Measurements from ENCODE around the gene VIPR1.
A peak's percentile ranks its signal among the peaks of the same experiment; 100 is the strongest.

VIPR1 gene

DNA sequence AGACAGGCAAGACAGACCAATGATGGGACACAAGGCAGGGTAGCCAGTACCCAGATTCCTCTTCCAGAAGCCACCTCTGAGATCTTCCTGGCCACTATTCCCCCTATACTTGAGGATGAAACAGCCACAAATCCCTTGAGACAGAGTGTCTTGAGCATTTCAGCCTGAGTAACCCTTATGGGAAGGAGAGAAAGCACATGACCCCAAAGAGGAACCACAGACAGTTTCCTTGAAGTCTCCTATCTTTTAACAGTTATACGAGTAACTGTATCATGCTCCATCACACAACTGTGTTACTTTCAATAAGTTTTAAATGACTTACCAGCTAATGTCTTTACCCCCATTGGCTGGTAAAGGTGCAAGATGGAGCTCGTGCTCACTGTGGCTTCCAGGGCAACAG is 9.3 kb downstream of the VIPR1 start:
- DNase-seq, result peak; percentile 40 to 71 (median 55)

DNA sequence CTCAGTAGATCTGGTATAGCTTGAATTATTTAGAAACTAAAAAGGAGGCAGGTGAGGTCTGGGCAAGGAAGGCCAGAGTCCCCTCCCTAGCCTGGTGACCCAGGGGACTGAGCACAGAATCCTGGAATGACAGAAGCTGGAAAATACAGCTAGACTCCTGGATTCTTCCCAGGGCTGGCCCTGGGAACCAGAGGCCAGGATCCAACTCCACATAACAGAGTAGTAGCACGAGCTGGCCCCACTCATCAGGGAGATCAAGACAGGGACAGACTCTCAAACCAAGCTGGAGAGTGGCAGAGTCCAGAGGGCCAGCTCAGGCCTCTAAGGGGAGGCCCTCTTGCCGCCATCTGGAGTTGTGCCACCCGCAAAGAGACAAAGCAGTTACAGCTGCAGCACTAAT is 10.7 kb downstream of the VIPR1 start:
- no peak for DNase-seq

DNA sequence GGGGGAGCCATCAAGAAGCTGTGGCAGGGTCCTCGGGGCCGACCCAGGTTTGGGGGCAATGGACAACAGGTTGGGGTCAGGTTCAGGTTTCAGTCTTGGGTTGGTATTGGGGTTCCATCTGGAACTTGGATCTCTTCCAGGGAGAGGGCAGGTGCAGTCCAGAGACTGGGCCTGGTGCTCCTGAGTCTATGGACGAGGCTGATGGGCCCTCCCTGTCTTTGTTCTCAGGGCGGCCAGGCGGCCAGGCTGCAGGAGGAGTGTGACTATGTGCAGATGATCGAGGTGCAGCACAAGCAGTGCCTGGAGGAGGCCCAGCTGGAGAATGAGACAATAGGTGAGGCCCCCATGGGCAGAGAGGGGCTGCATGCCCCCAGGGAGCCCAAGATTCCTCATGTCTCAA is 11.1 kb downstream of the VIPR1 start:
- DNase-seq, result no peak

DNA sequence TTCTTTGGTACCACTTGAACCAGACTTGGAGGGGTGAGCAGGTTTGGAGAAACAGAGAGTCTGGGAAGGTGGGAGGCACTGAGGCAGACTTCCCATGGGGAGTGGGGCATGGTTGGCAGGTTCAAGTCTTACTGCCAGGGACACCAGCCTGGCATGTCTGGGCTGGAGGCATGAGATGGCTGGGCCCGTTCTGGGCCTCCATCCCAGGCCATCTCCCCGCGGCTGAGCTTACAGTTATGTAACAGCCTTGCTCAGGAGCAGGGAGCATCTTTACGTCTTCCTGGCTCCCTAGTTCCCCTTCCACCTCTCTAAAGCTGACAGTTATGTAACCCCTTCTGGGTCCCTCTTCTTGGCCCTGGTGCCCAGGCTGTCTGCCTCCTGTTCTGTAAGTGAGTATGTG is 12.4 kb downstream of the VIPR1 start:
- no peak for DNase-seq

DNA sequence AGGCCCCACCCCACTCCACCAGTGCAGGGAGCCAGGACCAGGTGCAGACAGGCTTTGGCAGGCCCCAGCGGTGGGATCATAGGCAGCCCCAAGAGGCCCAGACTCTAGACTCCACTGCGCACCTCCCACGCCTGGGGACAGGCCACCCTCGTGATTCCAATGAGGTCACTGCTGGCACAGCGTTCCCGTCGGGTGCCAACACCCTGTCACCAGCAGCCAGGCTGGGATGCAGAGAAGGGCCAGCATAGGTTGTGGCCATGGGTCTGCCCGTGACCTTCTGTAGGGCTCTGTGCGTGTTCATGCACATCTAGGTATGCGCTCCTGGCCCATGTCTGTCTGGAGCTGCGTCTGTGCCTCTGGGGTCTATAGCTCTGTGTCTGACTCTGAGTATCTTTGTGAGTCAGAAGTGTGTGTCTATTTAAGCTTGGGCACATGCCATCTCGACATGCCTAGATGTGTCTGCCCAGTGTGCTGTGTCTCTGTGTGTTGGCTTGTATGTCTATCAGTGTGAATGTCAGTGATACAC is 13.0 kb downstream of the VIPR1 start:
- no peak for DNase-seq

DNA sequence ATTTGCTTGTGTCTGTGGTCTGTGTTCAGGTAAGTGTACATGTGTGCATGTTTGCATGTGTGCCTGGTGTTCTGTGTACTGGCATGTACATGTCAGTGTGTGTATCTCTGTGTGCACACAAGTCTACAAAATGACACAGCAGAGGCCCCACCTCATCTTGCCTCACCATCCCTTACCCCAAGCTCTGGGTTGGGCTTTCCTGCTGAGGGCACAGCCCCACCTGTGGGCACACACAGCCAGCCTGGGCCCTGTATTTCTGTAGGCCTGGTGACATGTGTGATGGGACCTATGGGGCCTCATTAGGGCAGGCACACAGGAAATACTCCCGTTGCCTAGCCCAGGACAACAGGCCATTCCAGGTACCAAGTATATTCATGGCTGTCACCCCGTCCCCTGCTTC is 13.5 kb downstream of the VIPR1 start:
- no peak for DNase-seq

DNA sequence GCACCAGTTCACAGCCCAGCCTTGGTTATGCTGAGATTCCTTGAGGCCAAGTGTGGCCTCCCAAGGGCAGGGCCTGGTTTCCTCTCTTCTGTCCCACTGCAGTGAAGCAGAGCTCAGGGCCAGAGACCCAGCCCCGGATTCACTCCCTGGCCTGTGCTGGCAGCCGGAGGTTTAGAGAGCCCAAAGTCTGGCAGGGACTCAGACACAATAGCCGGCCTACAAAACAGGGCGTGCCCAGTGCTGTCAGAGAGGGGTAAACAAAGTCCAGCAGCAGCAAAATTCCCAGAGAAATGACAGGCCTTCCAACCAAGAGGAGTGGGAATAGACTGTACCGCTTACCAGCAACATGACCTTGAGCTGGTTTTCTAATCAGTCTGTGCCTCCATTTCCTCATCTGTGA is 14.0 kb downstream of the VIPR1 start:
- DNase-seq, result no peak

DNA sequence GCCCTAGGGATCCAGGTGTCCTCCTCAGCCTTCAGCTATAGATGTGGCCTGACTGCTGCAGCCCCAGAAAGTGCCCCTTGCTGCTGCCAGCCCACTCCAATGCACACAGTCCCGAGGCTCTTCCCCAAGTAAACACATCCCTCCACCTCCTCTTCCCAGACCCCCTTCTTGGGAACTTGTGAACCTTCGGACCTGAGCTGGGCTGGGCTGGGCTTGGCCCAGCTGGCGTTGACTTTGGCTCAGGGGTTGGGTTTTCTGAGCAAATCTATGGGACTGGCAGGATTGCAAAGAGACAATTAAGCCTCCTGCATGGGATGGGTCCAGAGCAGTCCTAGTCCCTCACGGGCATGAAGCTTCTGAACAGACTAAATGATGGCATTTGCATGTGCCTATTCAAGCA is 14.7 kb downstream of the VIPR1 start:
- no peak for DNase-seq

DNA sequence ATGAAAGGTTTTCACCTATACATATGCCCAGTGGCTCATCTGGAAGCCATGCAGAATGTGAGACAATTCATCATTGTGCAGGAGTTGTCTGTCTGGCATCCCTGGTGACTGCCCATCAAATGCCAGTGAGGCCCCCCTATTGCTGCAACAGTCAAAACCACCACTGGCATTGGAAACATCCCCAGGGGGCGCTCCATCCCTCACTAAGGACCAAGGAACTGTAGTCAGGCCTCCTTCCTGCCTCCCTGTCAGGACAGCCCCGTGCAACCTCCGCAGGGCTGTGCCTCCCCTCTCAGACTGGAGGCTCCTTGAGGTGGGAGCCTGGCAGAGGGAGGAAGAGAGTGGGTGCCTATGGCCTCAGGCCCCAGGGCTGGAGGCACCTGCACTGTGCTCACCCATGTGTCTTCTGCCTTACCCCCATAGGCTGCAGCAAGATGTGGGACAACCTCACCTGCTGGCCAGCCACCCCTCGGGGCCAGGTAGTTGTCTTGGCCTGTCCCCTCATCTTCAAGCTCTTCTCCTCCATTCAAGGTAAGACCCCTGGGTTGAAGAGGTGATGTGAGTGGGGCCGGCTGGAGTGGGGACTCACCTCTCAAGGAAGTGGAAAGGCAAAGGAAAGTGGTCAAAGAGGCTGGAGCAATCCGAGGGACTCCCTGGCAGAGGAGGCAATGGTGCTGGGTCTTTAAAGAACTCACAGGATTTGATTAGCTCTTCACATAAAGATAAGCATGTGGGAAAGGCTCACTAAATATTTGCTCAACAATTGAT is 16.5 kb downstream of the VIPR1 start:
- peak in 2 of 4 experiments; percentile 52 for DNase-seq

DNA sequence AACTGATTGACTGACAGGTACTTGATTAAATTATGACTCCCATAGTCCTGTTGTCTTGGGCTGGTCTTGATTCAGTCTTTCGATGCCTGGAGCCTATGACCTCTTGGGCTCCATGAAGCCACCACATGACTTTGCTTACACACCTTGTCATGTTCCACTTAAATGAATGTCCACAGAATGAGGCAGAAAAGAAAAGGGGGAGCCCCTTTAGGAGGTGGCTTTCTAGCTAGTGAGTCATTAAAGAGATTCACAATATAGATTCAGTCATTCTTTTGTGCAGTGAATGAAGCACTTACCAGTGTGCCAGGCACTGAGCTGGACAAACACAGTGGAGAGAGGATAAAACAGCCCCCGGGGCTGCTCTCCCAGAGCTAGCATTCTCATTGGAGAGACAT is 17.1 kb downstream of the VIPR1 start:
- no peak for DNase-seq

DNA sequence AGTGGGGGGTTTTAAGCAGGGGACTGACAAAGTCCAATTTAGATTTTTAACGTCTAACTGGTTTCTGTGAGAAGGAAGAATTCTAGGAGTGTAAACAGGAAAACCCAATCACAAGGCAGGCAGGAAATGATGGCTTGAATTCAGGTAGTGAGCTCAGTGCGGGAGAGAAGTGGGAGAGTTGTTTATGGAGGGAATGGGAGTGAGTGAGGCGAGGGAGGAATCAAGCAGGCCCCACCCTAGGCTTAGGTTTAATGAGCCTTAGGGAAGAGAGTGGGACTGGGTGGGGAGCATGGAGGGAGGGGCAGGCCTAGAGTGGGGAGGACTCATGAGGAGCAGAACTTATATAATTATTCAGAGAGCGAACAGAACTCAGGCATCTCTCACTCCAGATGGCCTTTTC is 17.9 kb downstream of the VIPR1 start:
- no peak for DNase-seq

DNA sequence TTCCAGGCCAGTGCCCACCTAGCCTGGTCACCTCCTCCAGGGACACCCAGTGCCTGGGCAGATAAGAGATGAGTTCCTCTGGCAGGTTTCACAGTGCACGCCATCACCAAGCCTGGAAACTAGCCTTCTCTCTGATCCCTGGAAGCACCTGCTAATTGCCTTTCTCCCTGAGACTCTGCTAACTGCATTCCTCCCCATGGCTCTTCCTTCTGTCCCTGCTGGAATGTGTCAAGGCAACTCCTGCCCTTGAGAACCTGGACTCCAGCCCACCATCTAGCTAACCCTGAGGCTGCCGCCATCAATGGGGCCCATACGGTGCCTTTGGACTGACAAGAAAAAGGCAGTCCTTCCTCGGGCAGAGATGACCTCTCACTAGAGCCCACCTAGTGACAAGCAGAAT is 18.5 kb downstream of the VIPR1 start:
- no peak for DNase-seq

DNA sequence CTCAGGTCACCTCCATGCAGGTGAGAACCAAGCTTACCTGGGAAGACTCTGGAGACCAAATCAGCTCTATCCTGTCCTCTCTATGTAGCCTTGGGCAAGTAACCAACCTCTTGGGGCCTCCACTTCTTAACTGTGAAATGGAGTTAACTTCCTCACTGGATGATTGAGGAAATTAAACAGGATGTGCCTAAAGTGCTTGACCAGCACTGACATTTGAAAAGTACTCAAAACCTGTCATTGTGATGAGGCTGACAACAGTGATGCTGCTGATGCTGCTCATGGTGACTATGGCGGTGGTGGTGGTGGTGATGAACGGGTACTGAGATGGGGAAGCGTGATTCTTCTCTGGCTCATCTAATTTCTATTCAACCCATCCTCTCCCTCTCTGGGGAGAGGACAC is 22.3 kb downstream of the VIPR1 start:
- peak; percentile 9 to 60 (median 40) for DNase-seq

DNA sequence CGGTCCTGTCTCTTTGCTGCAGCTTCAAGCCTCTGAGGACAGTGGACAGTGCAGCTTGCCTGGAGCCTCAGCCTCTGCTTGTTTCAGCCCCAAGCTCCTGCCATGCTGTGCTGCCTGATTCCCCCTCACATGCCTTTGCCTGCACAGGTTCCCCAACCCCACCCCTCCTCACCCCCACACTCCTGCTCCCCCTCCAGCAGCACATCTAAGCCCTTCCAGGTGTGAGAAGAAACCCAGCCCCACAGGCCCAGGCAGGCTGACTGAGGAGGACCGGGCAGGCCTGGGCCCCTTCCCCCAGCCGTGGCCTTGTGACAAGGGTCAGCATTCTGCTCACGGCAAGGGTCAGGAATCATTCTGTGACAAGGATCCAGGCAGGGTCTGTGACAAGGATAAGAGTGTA is 22.8 kb downstream of the VIPR1 start:
- DNase-seq, result no peak

DNA sequence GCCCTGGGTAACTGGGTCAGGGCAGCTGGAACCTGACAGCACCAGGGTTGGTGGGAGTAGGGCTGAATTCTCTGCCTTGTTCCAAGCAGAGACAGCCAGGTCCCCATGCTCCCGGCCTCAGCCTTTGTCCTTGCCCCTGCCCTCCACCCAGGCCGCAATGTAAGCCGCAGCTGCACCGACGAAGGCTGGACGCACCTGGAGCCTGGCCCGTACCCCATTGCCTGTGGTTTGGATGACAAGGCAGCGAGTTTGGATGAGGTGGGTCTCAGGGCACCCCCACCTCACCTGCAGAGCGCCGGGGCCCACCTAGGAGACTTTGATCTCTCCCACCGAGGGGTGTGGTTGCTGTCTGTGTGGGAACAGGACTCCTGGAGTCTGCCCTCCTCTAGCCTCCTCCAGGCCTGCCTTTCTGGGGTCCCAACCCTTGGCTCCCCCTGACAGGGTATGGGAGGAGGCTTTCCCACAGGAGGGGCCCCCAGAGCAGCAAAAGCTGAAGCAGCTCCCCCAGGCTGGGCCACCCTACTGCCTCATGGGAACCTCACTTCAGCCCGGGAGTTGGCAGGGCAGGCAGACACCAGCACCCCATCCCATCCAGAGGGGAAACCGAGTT is 23.4 kb downstream of the VIPR1 start:
- DNase-seq, result no peak

DNA sequence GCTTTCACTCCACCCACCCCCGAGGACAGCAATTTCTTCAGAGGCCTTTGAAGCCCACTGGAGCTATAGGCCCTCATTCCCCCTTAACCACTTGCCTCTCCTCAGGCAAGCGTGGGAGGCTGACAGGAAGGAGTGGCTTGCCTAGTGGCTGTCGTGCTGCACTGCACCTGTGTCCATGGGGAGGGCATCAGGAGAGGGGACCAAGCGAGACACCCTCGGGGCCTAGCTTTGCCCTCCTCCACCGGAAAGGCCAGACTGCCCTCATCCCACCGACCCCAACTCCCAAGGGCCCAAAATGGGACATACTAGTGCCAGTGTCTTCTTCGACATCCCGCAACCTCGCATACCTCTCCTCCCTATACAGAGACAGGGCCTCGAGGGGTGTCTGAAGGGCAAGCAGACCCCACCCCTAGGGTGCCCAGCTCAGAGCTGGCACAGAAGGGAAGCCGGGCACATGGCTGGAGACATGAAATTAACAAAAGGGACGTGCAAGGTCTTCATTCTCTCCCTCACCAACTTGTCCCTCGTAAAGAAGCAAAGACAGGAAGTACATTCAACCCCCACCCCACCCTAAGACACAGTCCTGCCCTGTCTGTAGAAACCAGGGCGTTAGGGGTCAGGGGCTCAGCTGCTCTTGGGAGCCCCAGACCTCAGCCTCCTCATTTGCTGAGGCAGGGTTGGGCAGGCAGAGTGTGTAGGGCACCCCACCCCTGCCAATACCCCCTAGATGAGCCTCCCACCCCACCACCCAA is 24.3 kb downstream of the VIPR1 start:
- DNase-seq, result peak in 3 of 4 experiments; percentile 20 to 45 (median 35)

DNA sequence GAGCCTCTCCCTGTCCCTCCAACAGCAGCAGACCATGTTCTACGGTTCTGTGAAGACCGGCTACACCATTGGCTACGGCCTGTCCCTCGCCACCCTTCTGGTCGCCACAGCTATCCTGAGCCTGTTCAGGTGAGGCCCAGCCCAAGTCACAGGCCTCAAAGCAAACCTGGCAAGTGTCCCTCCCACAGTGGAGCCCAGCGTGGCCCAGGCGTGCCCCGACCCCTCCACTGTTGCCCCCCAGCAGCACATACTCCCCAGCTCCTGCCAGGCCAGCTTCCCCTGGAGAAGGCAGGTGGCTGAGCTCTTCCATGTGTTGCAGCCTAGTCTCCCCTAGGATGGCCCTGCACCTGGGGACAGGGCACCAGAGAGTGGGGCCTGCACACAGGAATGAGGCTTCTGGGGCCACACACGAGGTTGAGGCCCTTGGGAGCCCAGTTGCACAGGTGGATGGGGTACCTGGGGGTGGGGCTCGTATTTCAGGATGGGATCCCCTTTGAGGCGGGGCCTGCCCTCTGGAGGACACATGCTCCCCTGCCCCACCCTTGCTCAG is 25.0 kb downstream of the VIPR1 start:
- no peak for DNase-seq

DNA sequence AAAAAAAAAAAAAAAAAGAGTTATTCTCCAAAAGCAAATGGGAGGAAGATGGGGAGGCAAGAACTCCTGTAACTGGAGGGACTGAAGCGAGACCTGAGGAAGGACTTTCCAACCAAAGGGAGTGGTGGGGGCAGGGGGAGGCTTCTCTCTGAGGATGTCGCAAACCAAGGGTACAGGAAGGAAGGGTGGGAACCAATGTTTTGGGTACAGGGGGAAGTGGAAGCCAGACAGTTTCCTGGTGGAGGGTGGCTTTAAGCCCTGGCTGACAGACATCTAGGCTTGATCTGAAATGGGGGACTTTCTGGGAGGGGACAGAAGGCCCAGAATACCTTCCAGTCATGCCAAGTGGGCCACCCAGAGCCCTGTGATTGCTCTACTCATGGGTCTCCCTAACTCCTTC is 27.0 kb downstream of the VIPR1 start:
- DNase-seq, result peak in 2 of 4 experiments; percentile 17 to 32

DNA sequence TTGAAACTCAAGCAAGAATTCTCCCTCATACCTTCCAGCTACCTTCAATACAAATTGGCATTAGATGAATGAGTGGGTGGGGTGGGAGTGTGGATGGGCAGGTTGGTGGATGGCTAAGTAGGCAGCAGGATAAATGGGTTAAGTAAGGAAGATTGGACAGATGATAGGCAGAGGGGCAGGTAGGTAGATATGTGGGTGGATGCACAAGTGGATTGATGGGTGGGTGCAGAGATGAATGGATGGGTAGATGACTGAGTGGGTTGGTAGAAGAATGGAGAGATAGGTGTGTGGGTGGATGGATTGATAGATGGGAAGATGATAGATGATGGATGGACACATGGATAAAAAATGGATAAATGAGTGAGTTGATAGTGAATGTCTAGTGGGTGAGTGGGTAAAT is 27.6 kb downstream of the VIPR1 start:
- DNase-seq, result no peak

DNA sequence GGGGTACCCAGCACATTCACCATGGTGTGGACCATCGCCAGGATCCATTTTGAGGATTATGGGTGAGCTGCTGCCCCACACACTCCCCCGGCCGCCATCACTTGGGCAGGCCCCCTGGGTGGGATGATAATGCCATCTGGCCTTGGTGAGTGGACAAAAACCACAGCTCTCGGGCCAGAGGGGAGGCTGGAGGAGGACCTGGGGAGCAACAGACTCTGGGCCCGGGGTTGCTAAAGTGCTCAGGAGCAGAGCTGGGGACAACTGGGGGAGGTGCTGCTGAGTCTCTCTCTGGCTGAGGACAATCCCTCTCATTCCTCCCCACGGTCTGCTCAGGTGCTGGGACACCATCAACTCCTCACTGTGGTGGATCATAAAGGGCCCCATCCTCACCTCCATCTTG is 29.0 kb downstream of the VIPR1 start:
- DNase-seq, result no peak

DNA sequence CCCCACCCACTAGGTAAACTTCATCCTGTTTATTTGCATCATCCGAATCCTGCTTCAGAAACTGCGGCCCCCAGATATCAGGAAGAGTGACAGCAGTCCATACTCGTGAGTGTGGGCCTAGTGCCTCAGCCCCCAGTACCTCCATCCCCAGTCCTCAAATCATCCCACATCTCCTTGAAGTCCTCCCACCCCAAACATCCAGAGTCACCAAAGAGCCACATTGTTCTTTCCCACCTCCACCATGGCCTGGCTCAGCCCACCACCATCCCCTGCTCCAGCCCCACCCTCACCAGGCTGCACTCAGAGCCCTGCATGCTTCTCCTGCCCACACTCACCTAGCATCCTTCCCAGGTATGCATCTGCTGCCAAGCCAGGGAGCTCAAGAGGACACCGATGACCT is 29.8 kb downstream of the VIPR1 start:
- no peak for DNase-seq

DNA sequence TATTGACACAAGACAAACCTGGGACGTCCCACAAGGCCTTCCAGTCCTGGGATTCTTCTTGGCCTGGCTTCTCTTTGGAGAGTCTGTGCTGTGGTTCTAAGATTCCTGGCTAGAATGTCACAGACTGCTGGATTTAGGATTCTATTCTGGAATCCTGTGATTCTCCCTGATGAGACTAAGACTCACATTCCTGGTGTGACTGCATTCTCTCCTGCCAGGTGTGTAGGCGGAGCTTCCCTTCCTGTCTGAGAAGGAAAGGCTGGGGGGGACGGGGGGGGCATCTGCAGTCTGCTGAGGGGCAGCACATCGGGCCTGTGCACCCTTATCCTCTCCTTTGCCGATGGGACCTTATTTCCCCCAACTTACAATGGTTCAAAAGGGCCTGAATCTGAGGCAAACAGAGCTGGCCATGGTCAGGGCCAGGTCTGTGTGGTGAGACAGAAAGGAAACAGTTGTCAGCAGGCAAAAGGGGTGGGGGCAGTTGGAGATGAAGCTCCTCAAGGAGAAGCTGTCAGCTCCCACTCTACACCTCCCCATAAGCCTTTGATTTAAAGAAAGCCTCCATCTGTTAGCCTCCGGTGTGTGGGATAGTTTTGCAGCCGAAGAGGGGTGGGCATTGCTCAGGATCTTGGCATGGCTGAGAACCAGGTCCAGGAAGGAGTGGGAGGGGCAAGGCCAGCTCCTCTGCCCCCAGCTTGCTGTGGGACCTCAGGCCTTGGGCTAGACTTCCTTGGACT is 30.9 kb downstream of the VIPR1 start:
- no peak for DNase-seq

All from suppressor macrophage (primary cell).